ENCODE results near the gene SCO2.
"Not testable (repeated sequence)": the region's sequence is repeated elsewhere in the genome, so short reads cannot be mapped to it uniquely, and the experiment has no call there.

SCO2 gene

GRCh38 chr22:50550395-50550794 lies 25.0 kb upstream of the SCO2 start:
- ATAC-seq, result no peak

GRCh38 chr22:50548921-50549790 lies 23.8 kb upstream of the SCO2 start:
- ATAC-seq, result no peak

GRCh38 chr22:50548040-50548920 lies 22.9 kb upstream of the SCO2 start:
- peak; percentile 37 to 50 for ATAC-seq

GRCh38 chr22:50547263-50547985 lies 22.0 kb upstream of the SCO2 start:
- ATAC-seq, result no peak

- ATAC-seq, result no peak
Observed at GRCh38 chr22:50546326-50547262, 21.2 kb upstream of the SCO2 start.

GRCh38 chr22:50545522-50546325 lies 20.3 kb upstream of the SCO2 start, which contains the start of gene KLHDC7B:
TSS of gene KLHDC7B (plus strand) at chr22:50545899. CDS start at chr22:50546244, 345 bp downstream.
- ATAC-seq, result peak; percentile 15 to 31

- ATAC-seq, result no peak
Observed at GRCh38 chr22:50544746-50545253, 19.4 kb upstream of the SCO2 start.

- ATAC-seq, result peak; percentile 25 to 39
Observed at GRCh38 chr22:50544078-50544745, 18.8 kb upstream of the SCO2 start.

GRCh38 chr22:50542416-50542927 lies 17.1 kb upstream of the SCO2 start:
- ATAC-seq, result peak; percentile 5 to 23

- peak; percentile 7 to 13 for ATAC-seq
Observed at GRCh38 chr22:50541667-50542026, 16.2 kb upstream of the SCO2 start.

GRCh38 chr22:50540381-50540780 lies 15.0 kb upstream of the SCO2 start:
- no peak for ATAC-seq

- ATAC-seq, result no peak
Observed at GRCh38 chr22:50537765-50538164, 12.4 kb upstream of the SCO2 start.

GRCh38 chr22:50536226-50536625 lies 10.8 kb upstream of the SCO2 start:
- ATAC-seq, result no peak

GRCh38 chr22:50535113-50535512 lies 9.7 kb upstream of the SCO2 start:
- ATAC-seq, result no peak

GRCh38 chr22:50533856-50534711 lies 8.7 kb upstream of the SCO2 start:
- ATAC-seq, result not testable (repeated sequence)

GRCh38 chr22:50532824-50533796 lies 7.7 kb upstream of the SCO2 start:
- no peak for ATAC-seq

- no peak for ATAC-seq
Observed at GRCh38 chr22:50531962-50532674, 6.7 kb upstream of the SCO2 start.
